ENCODE measurements around the gene FRMD4A.

- TF ChIP-seq CTCF (IDR thresholded peaks at IDR 0.05): no peak
- no peak for TF ChIP-seq POLR2A (IDR thresholded peaks at IDR 0.05)
These were observed 421.0 kb downstream of the FRMD4A start for GRCh38 chr10:13909516-13910258.
